MM.1S (cell line): Measurements from ENCODE around the gene FAM43A.

Source experiments
- DNase-seq: peaks from one replicate; pipeline ENCODE4 v3.0.0-alpha.2; 2015
- H2AFZ ChIP-seq: fragments of 300-600 bp; sonication (generic); 2 replicates; pipeline ENCODE4 v1.6.0; 2016; ENCODE audit warnings: antibody characterized with exemption, low read length
- H3F3A ChIP-seq: fragments of 300-600 bp; sonication (generic); 2 replicates; pipeline ENCODE4 v1.6.1; 2016; ENCODE audit warnings: mild to moderate bottlenecking, antibody characterized with exemption, low read length, moderate library complexity, mixed read lengths; ENCODE audit not compliant: insufficient read depth
- H3K27ac ChIP-seq: fragments of 300-600 bp; sonication (generic); 2 replicates; pipeline ENCODE4 v1.5.1; 2016; ENCODE audit warnings: mild to moderate bottlenecking, low read length
- H3K27me3 ChIP-seq: fragments of 300-600 bp; sonication (generic); replicated peaks from 2 replicates; pipeline ENCODE4 v1.6.0; 2016; ENCODE audit warnings: low read length; ENCODE audit not compliant: insufficient read depth
- H3K36me3 ChIP-seq: fragments of 300-600 bp; sonication (generic); replicated peaks from 2 replicates; pipeline ENCODE4 v1.6.1; 2016; ENCODE audit warnings: mild to moderate bottlenecking, low read length, mixed read lengths; ENCODE audit not compliant: insufficient read depth
- H3K4me1 ChIP-seq: fragments of 300-600 bp; sonication (generic); 2 replicates; pipeline ENCODE4 v1.6.1; 2016; ENCODE audit warnings: low read length, mixed read lengths
- H3K4me2 ChIP-seq: fragments of 300-600 bp; sonication (generic); 2 replicates; pipeline ENCODE4 v1.6.0; 2016; ENCODE audit warnings: low read depth, low read length
- H3K4me3 ChIP-seq: fragments of 300-600 bp; sonication (generic); 2 replicates; pipeline ENCODE4 v1.5.1; 2016; ENCODE audit warnings: low read length, mixed read lengths
- H3K79me2 ChIP-seq: fragments of 300-600 bp; sonication (generic); 2 replicates; pipeline ENCODE4 v1.6.1; 2016; ENCODE audit warnings: mixed run types, low read length, mixed read lengths
- H3K9ac ChIP-seq: fragments of 300-600 bp; sonication (generic); 2 replicates; pipeline ENCODE4 v1.6.1; 2016; ENCODE audit warnings: low read length, mixed read lengths
- H3K9me2 ChIP-seq: fragments of 300-600 bp; sonication (generic); replicated peaks from 2 replicates; pipeline ENCODE4 v1.6.1; 2016; ENCODE audit warnings: mild to moderate bottlenecking, low read length, mixed read lengths; ENCODE audit not compliant: insufficient read depth
- H3K9me3 ChIP-seq: fragments of 300-600 bp; sonication (generic); replicated peaks from 2 replicates; pipeline ENCODE4 v1.6.1; 2016; ENCODE audit warnings: mild to moderate bottlenecking, low read length, mixed read lengths; ENCODE audit not compliant: insufficient read depth
- H4K20me1 ChIP-seq: fragments of 300-600 bp; sonication (generic); 2 replicates; pipeline ENCODE4 v1.6.1; 2016; ENCODE audit warnings: mild to moderate bottlenecking, low read length, moderate library complexity, mixed read lengths; ENCODE audit not compliant: insufficient read depth
- EZH2 ChIP-seq: fragments of 300-600 bp; sonication (generic); optimal IDR thresholded peaks from 2 replicates; pipeline ENCODE3; 2017; ENCODE audit warnings: low read depth, mild to moderate bottlenecking, antibody characterized with exemption, low read length, mixed read lengths
- EZH2phosphoT487 ChIP-seq: fragments of 300-600 bp; sonication (generic); IDR thresholded peaks from 2 replicates; pipeline ENCODE4 v1.6.1; 2018; ENCODE audit warnings: antibody characterized with exemption, low read length
- TF ChIP-seq, protein P1 (sequence below): fragments of 300-600 bp; sonication (generic); IDR thresholded peaks from 2 replicates; pipeline ENCODE4 v1.5.1; 2016; ENCODE audit warnings: antibody characterized with exemption, low read length, mixed read lengths

Gene FAM43A

DNA sequence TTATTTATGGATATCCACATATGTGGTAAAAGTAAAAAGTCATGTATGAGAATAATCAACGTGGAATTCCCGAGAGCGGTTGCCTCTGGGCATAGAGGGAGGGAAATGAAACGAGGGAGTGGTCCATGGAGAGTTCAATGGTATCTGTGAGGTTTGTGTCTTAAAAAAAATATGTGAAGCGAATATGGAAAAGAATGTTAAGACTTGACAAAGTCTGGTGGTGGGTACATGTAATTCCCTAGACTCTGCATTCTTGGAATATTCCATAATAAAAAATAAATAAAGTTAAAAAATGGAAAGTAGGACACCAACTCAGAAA, 28.4 kb downstream of the FAM43A start:
- no peaks in the 10 kb centered on the region for H3K36me3 ChIP-seq
- no peaks in the 10 kb centered on the region for H3K4me1 ChIP-seq
- no peaks in the 10 kb centered on the region for H3K9me2 ChIP-seq
- H3K27ac ChIP-seq, result no peak overlapping the region
- no peaks in the 10 kb centered on the region for H3K9me3 ChIP-seq
- H2AFZ ChIP-seq, result no peak overlapping the region
- H4K20me1 ChIP-seq, result no peaks in the 10 kb centered on the region
- H3K4me3 ChIP-seq, result no peak overlapping the region
- TF ChIP-seq, protein P1, sequence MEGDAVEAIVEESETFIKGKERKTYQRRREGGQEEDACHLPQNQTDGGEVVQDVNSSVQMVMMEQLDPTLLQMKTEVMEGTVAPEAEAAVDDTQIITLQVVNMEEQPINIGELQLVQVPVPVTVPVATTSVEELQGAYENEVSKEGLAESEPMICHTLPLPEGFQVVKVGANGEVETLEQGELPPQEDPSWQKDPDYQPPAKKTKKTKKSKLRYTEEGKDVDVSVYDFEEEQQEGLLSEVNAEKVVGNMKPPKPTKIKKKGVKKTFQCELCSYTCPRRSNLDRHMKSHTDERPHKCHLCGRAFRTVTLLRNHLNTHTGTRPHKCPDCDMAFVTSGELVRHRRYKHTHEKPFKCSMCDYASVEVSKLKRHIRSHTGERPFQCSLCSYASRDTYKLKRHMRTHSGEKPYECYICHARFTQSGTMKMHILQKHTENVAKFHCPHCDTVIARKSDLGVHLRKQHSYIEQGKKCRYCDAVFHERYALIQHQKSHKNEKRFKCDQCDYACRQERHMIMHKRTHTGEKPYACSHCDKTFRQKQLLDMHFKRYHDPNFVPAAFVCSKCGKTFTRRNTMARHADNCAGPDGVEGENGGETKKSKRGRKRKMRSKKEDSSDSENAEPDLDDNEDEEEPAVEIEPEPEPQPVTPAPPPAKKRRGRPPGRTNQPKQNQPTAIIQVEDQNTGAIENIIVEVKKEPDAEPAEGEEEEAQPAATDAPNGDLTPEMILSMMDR, result no peak
- TF ChIP-seq EZH2 (no peak), EZH2phosphoT487 (no peak)
- H3K4me2 ChIP-seq, result no peak overlapping the region
- H3K79me2 ChIP-seq, result no peaks in the 10 kb centered on the region
- no peaks in the 10 kb centered on the region for H3K27me3 ChIP-seq
- no peak for DNase-seq
- no peaks in the 10 kb centered on the region for H3F3A ChIP-seq
- no peak overlapping the region for H3K9ac ChIP-seq

DNA sequence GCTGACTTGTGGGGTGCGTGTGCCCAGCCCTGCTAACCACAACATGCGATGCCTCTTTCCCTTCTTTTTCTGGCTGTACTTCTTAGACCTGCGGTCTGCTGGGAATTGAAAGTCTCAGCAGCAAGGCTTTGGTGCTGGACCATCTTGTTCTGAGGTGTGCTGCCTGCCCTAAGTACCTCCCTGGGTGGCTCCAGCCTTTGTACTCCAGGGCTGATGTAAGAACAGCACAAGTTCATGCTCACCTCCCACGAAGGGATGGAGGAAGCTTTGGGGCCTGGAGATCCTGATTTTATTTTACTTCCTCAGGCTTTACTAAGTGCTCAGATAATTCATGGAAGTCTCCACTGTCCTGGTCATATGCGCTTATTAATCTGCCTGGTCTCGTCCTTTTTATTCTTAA, 28.9 kb downstream of the FAM43A start:
- Histone ChIP-seq H3K9me3 (no peaks in the 10 kb centered on the region), H3F3A (no peaks in the 10 kb centered on the region), H3K9me2 (no peaks in the 10 kb centered on the region), H2AFZ (no peak overlapping the region), H3K4me1 (no peaks in the 10 kb centered on the region), H3K27ac (no peak overlapping the region), H3K4me2 (no peak overlapping the region), H3K27me3 (no peaks in the 10 kb centered on the region), H3K9ac (no peak overlapping the region), H3K79me2 (no peaks in the 10 kb centered on the region), H3K36me3 (no peaks in the 10 kb centered on the region), H4K20me1 (no peaks in the 10 kb centered on the region), H3K4me3 (no peak overlapping the region)
- TF ChIP-seq EZH2, result no peak
- no peak for TF ChIP-seq EZH2phosphoT487
- TF ChIP-seq, protein P1, result no peak
- DNase-seq, result no peak

DNA sequence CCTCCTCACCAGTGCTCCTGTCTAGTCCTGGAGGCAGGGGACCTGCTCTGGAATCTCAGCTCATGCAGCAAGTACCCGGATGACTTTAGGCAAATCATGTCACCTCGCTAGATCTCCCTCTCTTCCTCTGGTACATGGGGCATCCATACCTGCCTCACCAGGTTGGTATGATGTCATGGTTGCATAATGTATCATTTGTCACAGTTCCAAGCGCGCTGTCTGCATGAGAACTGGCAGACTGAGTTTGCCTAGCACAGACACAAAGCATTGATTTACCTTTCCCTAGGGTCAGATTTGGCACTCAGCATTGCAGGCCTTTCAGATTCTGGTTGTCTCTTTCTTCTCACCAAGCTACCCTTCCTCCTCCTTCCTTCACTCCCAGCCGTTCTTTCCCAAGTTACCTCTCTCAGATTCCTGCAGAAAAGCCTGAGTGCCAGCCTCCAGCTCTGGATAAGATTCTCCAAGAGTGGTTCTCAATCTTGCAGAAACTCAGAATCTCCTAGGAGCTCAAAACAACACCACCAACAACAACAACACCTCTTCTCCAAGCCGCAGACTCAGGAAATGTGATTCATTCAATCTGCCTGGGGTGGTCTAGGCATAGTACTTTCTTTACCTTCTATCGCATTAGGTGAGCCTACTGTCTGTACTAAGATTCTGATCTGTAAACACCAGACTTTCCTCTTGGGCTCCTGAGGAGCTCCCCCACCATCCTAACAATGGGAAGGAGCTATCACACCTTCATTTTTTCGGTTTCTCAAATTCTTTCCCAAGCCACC, 29.5 kb downstream of the FAM43A start:
- H3K9me3 ChIP-seq, result no peaks in the 10 kb centered on the region
- no peak overlapping the region for H3K4me2 ChIP-seq
- DNase-seq, result no peak
- no peak overlapping the region for H3K4me3 ChIP-seq
- no peak overlapping the region for H3K9ac ChIP-seq
- H3K36me3 ChIP-seq, result no peaks in the 10 kb centered on the region
- no peaks in the 10 kb centered on the region for H4K20me1 ChIP-seq
- H3K4me1 ChIP-seq, result no peaks in the 10 kb centered on the region
- TF ChIP-seq, protein P1, result no peak
- TF ChIP-seq EZH2phosphoT487, result no peak
- no peak for TF ChIP-seq EZH2
- H3K9me2 ChIP-seq, result no peaks in the 10 kb centered on the region
- H3K27me3 ChIP-seq, result no peaks in the 10 kb centered on the region
- H3K27ac ChIP-seq, result no peak overlapping the region
- H3K79me2 ChIP-seq, result no peaks in the 10 kb centered on the region
- H3F3A ChIP-seq, result no peaks in the 10 kb centered on the region
- H2AFZ ChIP-seq, result no peak overlapping the region
